Posterior cingulate gyrus (tissue), 11 donors: Measurements from ENCODE around the gene ANO1.

Experiments
- DNase-seq, 10 donors: peaks; one replicate each; pipeline versions ENCODE4 v3.0.0 to v3.0.0-alpha.2; 2020 to 2021; ENCODE audit warnings: mixed read lengths in 3 of 10
- intact Hi-C: fragments of 100-400 bp; cut with DNase I; formaldehyde crosslinking; loops from one replicate; pipeline ENCODE4 v1.15.1; 2023

Gene ANO1

DNA sequence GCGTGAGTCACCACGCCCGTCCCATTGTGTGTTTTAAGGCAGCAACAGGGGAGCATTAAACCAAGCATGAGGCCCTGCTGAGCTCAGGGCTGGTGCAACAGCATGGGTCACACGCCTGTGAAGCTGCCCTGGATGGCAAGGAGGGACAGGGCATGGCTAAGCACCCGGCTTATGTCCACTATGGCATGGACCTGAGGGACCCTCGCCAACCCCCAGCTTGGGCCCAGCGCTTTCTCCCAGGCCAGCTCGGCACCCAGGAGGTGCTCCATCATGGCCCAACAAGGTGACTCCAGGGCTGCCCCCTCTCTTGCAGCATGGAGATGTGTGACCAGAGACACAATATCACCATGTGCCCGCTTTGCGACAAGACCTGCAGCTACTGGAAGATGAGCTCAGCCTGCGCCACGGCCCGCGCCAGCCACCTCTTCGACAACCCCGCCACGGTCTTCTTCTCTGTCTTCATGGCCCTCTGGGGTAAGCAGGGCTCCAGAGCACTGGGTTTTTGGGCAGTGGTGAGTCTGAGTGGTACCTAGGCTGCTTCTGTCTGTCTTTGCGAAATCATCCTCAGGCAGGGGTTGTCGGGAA, 53.6 kb downstream of the ANO1 start:
- no peak for DNase-seq
- intact Hi-C loops, result no loop called here

DNA sequence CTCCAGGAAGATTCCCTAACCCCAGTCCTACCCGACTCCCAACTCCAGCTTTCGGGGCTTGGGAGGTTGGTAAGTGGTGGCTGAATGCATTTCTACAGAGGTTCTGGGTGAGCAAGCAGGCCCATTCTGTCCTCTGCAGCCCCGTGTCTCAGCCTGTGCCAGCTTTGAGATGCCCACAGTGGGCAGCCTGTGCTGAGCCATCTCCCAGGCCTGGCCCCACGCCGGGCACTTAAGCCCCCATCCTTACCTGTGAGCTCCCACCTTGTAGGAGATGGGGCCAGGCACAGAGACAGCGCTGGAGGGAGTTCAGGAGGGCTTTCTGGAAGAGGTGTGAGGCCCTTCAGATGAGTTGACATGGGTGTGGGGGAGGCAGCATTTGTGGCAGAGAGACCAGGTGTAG, 54.5 kb downstream of the ANO1 start:
- intact Hi-C loops, result no loop called here
- DNase-seq, result no peak

DNA sequence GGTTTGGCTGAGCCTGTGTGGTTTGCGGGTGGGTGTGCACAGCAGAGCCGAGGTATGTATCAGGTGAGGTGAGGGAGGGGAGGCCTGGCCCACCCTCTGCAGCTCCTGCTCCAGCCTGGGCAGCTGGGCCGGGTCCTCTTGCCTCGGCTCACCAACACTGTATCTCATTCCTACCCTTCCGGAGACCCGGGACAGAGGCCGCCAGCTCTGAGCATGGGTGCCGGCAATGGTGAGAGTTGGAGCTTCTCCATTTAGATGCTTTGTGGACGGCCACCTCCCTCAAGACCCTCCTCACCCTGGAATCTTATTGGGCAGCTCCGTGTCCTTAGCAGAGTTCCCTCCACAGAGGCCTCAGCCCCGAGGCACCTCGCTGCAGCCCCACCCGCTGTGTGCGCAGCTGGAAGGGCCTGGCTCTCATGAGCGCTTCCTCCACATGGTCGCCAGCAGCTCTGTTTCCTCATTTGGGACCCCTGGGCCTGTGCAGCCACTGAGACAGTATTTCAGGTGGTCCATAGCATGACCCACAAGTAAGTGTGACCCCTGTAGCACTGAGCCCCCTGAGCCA, 55.7 kb downstream of the ANO1 start:
- DNase-seq, result no peak
- intact Hi-C loops, result no loop called here

DNA sequence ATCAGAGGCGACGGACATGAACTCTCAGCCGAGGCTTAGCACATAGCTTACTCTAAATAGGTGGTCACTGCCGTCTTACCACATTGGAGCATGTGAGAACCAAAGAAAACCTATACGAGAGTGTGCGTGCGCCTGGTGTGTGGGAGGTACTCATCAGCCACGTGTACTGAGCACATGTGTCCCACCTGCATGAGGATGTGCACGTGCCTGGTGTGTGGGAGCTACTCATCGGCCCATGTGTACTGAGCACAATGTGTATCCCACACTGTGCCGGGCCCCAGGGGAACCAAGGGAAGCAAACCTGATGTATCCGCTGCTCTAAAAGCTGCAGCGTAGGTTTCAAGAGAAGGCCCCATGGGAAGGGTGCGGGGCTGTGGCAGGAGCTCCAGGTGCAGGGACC, 56.4 kb downstream of the ANO1 start:
- DNase-seq, result peak in 1 of 10 donors; percentile 40
- intact Hi-C loops, result no loop called here

DNA sequence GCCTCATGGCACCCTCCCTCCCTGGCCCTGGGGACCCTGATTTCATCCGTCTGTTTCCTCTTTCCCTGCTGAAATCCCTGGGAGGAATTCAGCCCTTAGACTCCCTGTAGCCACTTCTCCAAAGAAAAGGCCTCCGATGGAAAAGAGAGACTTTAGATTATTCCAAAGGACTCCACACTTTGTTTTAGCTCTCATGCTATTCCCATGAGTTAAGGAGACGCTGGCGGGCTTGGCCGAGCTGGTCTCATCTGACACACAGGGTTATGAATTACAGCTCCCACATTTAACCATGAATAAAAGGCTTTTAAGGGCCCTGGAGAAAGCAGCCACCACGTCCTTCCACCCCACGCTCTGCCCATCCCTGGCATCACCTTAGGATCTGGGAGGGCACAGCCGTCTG, 57.0 kb downstream of the ANO1 start:
- no peak for DNase-seq
- intact Hi-C loops, result no loop called here

DNA sequence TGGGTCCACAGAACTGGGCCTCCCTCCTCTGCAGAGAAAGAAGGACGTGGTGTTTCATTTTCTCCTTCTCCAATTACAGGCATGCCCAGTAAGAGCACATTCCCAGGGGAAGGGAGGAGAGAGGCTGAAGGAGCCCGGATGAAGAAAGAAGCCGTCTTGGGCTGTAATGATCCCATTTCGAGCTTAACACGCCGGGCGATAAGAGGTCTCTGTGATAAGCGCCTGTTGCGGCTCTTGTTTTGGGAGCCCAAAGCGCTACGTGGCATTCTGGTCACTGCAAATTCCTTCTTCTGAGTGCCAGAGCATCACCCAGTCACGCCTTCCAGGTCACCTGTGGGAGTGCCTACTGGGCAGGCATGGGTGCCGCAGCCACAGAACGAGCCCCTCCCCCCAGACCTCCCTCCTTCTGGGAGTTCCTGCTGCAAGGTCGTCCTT, 57.5 kb downstream of the ANO1 start:
- intact Hi-C loops, result no loop called here
- no peak for DNase-seq

GRCh38 chr11:70137383-70137782, 59.3 kb downstream of the ANO1 start:
- intact Hi-C loops, result no loop called here
- DNase-seq, result no peak

DNA sequence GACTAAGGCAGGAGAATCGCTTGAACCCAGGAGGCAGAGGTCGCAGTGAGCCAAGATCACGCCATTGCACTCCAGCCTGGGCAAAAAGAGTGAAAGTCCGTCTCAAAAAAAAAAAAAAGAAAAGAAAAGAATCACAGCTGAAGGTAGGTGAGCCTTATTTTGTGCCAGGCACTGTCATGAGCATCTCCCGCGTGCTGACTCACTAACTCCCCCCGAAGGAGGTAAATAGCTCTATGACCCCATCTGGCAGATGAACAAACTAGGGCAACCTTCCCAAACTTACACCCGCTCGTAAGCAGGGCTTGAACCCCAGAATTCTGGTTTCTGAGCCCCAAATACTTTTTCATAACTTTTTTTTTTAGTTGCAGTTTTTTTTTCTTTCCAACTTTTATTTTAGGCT, 60.3 kb downstream of the ANO1 start:
- no peak for DNase-seq
- intact Hi-C loops, result no loop called here

DNA sequence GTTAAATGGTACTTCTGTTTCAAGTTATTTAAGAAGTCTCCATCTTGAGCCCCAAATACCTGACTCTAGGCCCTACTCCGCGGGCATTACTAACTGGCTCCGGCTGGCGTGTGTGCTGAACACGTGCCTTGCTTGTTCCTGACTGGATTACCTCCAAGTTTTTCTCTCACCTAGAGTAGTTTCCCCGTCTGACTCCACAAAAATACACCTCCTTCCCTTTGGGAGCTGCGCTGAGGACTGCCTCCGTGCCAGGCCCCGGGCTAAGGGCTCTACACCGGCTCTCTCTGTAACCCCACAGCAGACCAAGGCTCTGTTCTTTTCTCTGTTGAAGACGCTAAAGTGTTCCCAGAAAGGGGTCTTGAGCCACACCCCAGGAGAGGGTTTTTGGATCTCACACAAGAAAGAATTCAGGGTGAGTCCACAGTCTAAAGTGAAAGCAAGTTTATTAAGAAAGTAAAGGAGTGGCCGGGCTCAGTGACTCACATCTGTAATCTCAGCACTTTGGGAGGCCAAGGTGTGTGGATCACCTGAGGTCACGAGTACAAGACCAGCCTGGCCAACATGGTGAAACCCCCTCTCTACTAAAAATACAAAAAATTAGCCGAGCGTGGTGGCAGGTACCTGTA, 61.8 kb downstream of the ANO1 start:
- DNase-seq, result no peak
- intact Hi-C loops, result no loop called here

GRCh38 chr11:70140711-70141485, 62.8 kb downstream of the ANO1 start:
- intact Hi-C loops, result no loop called here
- no peak for DNase-seq

DNA sequence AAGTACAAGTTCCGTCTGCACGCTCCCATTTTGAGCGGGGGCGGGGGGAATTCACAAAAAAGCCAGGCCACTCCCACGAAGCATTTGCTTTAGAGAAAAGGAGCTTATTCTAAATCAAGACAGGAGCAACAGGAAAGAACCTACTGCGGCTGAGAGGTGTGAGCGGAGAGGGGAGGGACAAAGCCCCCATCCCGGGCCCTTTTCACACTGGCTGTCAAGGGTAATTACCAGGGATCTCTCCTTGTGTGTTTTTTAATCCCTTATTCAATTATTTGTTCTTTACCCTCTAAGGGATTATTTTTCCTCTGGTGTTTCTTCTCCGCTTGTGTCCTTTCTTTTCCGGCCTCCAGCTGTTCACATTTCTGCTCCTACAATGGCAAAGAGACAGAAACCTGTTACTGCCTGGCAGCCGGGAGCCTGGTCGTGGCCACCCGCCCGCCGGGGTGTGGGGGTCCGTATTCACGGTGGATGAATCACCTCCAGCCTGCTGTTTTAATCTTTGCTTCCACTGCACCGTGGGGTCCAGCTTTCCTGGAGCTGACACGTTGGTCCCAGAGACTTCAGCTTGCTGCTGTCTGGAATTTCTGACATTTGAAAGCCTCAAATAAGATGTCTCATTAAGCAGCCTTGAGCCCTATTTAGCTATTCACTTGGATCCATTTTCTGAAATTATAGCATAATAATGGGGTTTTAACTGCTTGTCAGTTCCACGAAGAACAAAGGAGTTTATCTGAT, 63.5 kb downstream of the ANO1 start:
- intact Hi-C loops, result no loop called here
- peak in 2 of 10 donors; percentile 16 to 80 for DNase-seq

DNA sequence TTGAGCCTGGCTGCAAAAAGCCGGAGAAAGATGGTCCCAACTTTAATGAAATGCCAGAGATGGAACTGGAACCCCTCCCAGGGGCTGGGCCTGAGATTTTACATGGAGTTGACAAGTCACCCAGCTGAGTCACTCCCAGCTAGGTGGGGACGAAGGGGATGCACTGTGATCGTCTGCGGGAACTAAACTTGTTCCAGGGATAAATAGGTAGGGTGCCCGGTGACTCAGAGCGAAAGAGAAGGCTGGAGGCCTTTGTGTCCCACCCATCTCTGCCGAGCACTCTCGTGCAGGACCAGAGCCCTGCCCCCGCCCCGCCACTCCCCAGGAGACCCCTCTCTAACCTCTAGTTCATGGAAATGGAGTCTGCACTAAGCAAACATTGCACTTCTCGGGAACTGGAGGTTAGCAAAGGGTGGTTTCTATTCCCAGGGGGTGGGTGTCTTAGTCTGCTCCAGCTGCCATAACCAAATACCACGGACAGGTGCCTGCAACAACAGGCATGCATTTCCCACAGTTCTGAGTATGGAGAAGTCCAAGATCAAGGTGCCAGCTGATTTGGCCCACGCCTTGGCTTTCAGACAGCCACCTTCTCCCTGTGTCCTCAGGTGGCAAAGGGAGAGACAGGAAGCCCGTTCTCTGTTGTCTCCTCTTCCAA, 64.2 kb downstream of the ANO1 start:
- peak in 1 of 10 donors; percentile 9 for DNase-seq

DNA sequence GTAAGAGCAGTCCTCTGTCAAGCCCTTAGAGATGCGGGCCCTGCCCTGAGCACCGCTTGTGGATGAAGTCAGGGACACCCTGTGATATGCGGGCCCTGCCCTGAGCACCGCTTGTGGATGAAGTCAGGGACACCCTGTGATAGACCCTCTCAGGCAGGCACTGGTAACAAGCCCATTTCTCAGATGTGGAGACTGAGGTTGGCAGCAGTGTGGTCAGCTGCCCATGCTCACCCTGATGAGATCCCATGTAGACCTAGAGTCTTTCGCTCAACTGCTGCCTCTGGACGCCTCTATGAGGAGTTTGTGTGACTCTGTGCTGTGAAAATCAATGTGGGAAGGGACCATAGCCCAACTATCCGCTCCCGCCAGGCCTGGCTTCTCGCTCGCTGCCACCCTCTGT, 66.1 kb downstream of the ANO1 start:
- DNase-seq, result peak in 1 of 10 donors; percentile 6
- intact Hi-C loops, result no loop called here

More for the DNA sequence above, 64.2 kb downstream of the ANO1 start:
- intact Hi-C loops, result no loop called here

- intact Hi-C loops, result no loop called here
- DNase-seq, result no peak
Observed at GRCh38 chr11:70145071-70145470, 67.0 kb downstream of the ANO1 start.

- intact Hi-C loops, result no loop called here
- no peak for DNase-seq
Observed at GRCh38 chr11:70145841-70146240, 67.7 kb downstream of the ANO1 start.

DNA sequence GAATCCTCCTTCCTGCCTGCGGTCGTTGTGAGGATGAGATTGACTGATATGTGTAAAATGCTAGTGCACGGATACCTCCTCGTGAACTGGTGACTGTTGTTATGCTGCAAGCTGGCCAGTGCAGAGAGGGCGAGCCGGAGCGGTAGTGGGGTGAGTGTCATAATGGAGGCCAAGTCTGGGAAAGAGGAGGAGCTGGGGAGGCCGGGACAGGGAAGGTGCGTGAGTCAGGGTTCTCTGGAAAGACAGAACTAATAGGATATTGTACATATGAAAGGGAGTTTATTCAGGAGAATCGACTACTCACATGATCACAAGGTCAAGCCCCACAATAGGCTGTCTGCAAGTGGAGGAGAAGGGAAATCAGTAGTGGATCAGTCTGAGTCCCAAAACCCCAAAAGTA, 68.2 kb downstream of the ANO1 start:
- intact Hi-C loops, result no loop called here
- DNase-seq, result no peak

DNA sequence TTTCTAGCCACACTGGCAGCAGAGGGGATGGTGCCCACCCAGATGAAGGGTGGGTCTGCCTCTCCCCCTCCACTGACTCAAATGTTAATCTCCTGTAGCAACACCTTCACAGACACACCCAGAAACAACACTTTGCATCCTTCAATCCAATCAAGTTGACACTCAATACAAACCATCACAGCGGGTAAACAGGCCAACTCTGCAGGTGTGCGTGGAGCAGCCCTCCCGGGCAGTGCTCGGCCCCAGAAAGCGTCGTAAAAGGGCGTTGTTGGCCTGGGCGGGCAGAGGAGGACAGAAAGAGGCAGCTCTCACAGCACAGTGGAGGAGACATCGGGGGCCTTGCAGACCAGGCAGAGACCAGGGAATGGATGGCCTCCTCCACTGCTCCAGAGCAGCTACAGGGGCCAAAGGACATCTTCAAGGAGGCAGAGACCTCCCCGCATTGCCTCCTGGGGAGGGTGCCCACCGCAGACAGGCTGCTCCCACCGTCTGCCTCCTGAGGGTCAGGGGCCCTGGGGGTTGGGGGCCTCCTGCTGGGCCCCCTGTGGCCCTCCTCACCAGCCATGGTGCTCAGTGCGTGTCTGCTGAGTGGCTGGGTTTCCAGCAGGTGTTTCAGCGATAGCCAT, 68.9 kb downstream of the ANO1 start:
- DNase-seq, result no peak
- intact Hi-C loops, result no loop called here

DNA sequence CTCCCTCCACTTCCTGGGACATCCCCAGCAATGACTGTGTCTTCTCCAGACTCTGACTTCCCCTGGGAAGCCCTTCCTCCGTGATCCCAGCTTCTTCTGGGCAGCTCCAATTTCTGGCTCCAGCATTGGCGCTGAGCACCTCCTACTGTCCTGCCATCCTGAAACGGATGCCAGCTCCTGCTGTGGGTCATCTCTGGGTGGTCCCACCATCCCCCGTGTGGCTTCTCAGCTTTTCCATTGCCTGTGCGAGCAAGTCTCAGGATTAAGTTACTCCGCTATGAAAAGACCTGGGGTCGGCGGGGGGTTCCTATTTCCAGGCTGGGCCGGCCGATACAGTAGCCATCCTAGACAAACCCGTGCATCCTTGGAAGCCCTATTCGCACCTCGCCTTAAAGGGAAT, 69.6 kb downstream of the ANO1 start:
- no peak for DNase-seq
- intact Hi-C loops, result no loop called here

GRCh38 chr11:70151671-70152070, 73.6 kb downstream of the ANO1 start:
- no peak for DNase-seq
- intact Hi-C loops, result no loop called here

GRCh38 chr11:70153133-70153727, 75.1 kb downstream of the ANO1 start:
- intact Hi-C loops, result no loop called here
- no peak for DNase-seq
